ENCODE measurements around the gene CHMP4B. TPM values are rescaled to one million over a fixed set of nuclear protein-coding genes. Genes with fewer than 3 reads are reported as not detected.

The CHMP4B gene
- total RNA-seq, result 27.5 and 35.1 TPM in 2 replicates

GRCh38 chr20:33810885-33811775 is at the start of gene CHMP4B:
CHMP4B (plus strand) TSS chr20:33811348; CDS start chr20:33811469, 121 bp downstream.

Other genes starting within 250 kb of the CHMP4B start
- gene C20orf144, start 149.0 kb upstream of the CHMP4B start, total RNA-seq, result 0.03 TPM in 1 of 2 replicates, not detected in the other
- gene ACTL10, start 144.4 kb upstream of the CHMP4B start, total RNA-seq, result 2.3 and 3.5 TPM in 2 replicates
- 16.0 and 28.8 TPM in 2 replicates for gene NECAB3, start 136.9 kb upstream of the CHMP4B start, total RNA-seq
- 4.3 and 4.6 TPM in 2 replicates for gene E2F1, start 125.0 kb upstream of the CHMP4B start, total RNA-seq
- gene PXMP4, start 91.0 kb upstream of the CHMP4B start, total RNA-seq, result 5.9 and 6.9 TPM in 2 replicates
- gene ZNF341, start 79.4 kb upstream of the CHMP4B start, total RNA-seq, result 1.6 and 2.0 TPM in 2 replicates
- 57.8 and 65.9 TPM in 2 replicates for gene RALY, start 182.6 kb downstream of the CHMP4B start, total RNA-seq

Measured in smooth muscle cell of the pulmonary artery (primary cell).